GM12878 (cell line): ENCODE data around the gene ZNRF3. TPM values are rescaled to one million over a fixed set of nuclear protein-coding genes. Genes with fewer than 3 reads are reported as not detected.

Experiments used
- ATAC-seq: fragments of 200-7000 bp; cut with Tn5 transposase; 3 replicates; pipeline ENCODE4 v1.9.1; 2020; ENCODE audit warnings: mild to moderate bottlenecking, moderate library complexity
- BruUV-seq: library from RNA; stranded (reverse); fragments of 400-500 nt; replicated peaks from 2 replicates; lab custom pipeline; 2021; lab: Mats Ljungman, UMichigan
- CTCF ChIA-PET: fragments of 300-600 bp; sonication (Branson Sonifier 250); formaldehyde crosslinking; extraction: SDS; loops from one replicate; lab custom pipeline; 2021; ENCODE audit warnings: inconsistent platforms; lab: Yijun Ruan, JAX
- POLR2A ChIA-PET: fragments of 350-600 bp; formaldehyde crosslinking; extraction: SDS; loops from one replicate; lab custom pipeline; 2021; ENCODE audit warnings: inconsistent platforms; lab: Charles Lee
- RAD21 ChIA-PET: fragments of 300-600 bp; sonication (Branson Sonifier 250); formaldehyde crosslinking; loops from one replicate; lab custom pipeline; 2023; ENCODE audit warnings: antibody characterized with exemption; ENCODE audit not compliant: unreplicated experiment; lab: Charles Lee
- SMC1A ChIA-PET: fragments of 300-600 bp; sonication (Branson Sonifier 250); formaldehyde crosslinking; loops from one replicate; lab custom pipeline; 2023; ENCODE audit not compliant: unreplicated experiment, uncharacterized antibody; lab: Charles Lee
- DNase-seq: peaks from one replicate; pipeline ENCODE4 v3.0.0-alpha.2; 2011; ENCODE audit warnings: low read depth, low spot score
- FAIRE-seq: peaks from 3 replicates; lab custom pipeline; 2011; peaks lifted over from hg19 to GRCh38; lab: Jason Lieb, UNC
- H2AFZ ChIP-seq: 2 replicates; pipeline ENCODE4 v1.6.0; 2011; ENCODE audit warnings: low read depth, low read length, control low read depth; ENCODE audit not compliant: control insufficient read depth
- H3K27ac ChIP-seq: 2 replicates; pipeline ENCODE4 v1.5.1; 2011; ENCODE audit warnings: control low read depth; ENCODE audit not compliant: control insufficient read depth, insufficient read depth
- H3K27me3 ChIP-seq, 2 experiments: replicated peaks in 1 of 2; 2 replicates each; pipeline versions ENCODE4 v1.6.0 to v1.6.1; 2011; ENCODE audit warnings: low read length in 1 of 2; ENCODE audit not compliant: control insufficient read depth in 2 of 2, insufficient read depth in 2 of 2
- H3K36me3 ChIP-seq, 2 experiments: 2 replicates each; pipeline ENCODE4 v1.5.1; 2011; ENCODE audit warnings: low read length in 1 of 2; ENCODE audit not compliant: control insufficient read depth in 2 of 2, insufficient read depth in 2 of 2
- H3K4me1 ChIP-seq: 2 replicates; pipeline ENCODE4 v1.6.1; 2011; ENCODE audit warnings: mild to moderate bottlenecking, low read length, moderate library complexity, mixed read lengths; ENCODE audit not compliant: control insufficient read depth, insufficient read depth
- H3K4me2 ChIP-seq: 2 replicates; pipeline ENCODE4 v1.6.0; 2011; ENCODE audit warnings: control low read depth; ENCODE audit not compliant: control insufficient read depth, insufficient read depth
- H3K4me3 ChIP-seq: fragments of 200-600 bp; sonication (generic); 2 replicates; pipeline ENCODE4 v1.5.1; 2016
- H3K79me2 ChIP-seq: 2 replicates; pipeline ENCODE4 v1.6.0; 2011; ENCODE audit warnings: low read length; ENCODE audit not compliant: control insufficient read depth, insufficient read depth
- H3K9ac ChIP-seq: 2 replicates; pipeline ENCODE4 v1.8.0; 2011; ENCODE audit warnings: low read length, control low read depth, mixed read lengths; ENCODE audit not compliant: control insufficient read depth, insufficient read depth
- H3K9me3 ChIP-seq: replicated peaks from 3 replicates; pipeline ENCODE4 v1.5.1; 2011; ENCODE audit warnings: mild to moderate bottlenecking, low read length; ENCODE audit not compliant: control insufficient read depth, insufficient read depth
- H4K20me1 ChIP-seq: 2 replicates; pipeline ENCODE4 v1.6.0; 2011; ENCODE audit not compliant: control insufficient read depth, insufficient read depth
- MYC ChIP-seq: IDR thresholded peaks from 2 replicates; pipeline ENCODE4 v1.6.1; 2011; ENCODE audit warnings: mild to moderate bottlenecking, low read length, moderate library complexity, inconsistent platforms; ENCODE audit not compliant: insufficient read depth, insufficient replicate concordance, insufficient read length, severe bottlenecking
- NFXL1 ChIP-seq: fragments of 450-650 bp; IDR thresholded peaks from 2 replicates; pipeline ENCODE4 v1.6.1; 2017; ENCODE audit warnings: antibody characterized with exemption, mild to moderate bottlenecking, borderline replicate concordance
- SPI1 ChIP-seq: IDR thresholded peaks from 2 replicates; pipeline ENCODE4 v1.6.1; 2011; ENCODE audit warnings: low read depth, mild to moderate bottlenecking, low read length, moderate library complexity, borderline replicate concordance; ENCODE audit not compliant: insufficient read depth
- SREBF2 ChIP-seq: IDR thresholded peaks from 2 replicates; pipeline ENCODE4 v1.6.1; 2012; ENCODE audit warnings: mild to moderate bottlenecking, low read length
- SRF ChIP-seq, 2 experiments: IDR thresholded peaks; 2 replicates each; pipeline ENCODE4 v1.6.1; 2011; ENCODE audit warnings: low read depth in 2 of 2, low read length in 2 of 2, mild to moderate bottlenecking in 1 of 2, moderate library complexity in 1 of 2
- TARDBP ChIP-seq: IDR thresholded peaks from 2 replicates; pipeline ENCODE4 v1.6.1; 2016; ENCODE audit warnings: borderline replicate concordance
- YBX1 ChIP-seq: fragments of 450-650 bp; IDR thresholded peaks from 2 replicates; pipeline ENCODE4 v1.6.1; 2016; ENCODE audit warnings: antibody characterized with exemption
- ZNF217 ChIP-seq: fragments of 450-650 bp; IDR thresholded peaks from 2 replicates; pipeline ENCODE4 v1.6.1; 2017; ENCODE audit warnings: antibody characterized with exemption, mild to moderate bottlenecking
- WGBS: methylation state at CpG from one replicate; pipeline ENCODE4 v1.1.6; 2016; ENCODE audit warnings: low lambda C conversion rate; ENCODE audit not compliant: insufficient replicate concordance, insufficient coverage; ENCODE audit errors: missing lambda C conversion rate; 5-methylcytosine and 5-hydroxymethylcytosine counted together
- in situ Hi-C: fragments of 300-500 bp; cut with MboI; formaldehyde crosslinking; loops from 9 replicates; pipeline ENCODE4 v1.14.3; 2018; ENCODE audit warnings: mixed read lengths
- intact Hi-C: fragments of 100-400 bp; cut with micrococcal nuclease; formaldehyde crosslinking; loops from one replicate; pipeline ENCODE4 v1.14.2; 2022; ENCODE audit not compliant: unreplicated experiment
- polyA plus RNA-seq, 11 experiments: library from polyadenylated mRNA; depleted of rRNA in 4 of 11; unstranded in 6 of 11; stranded (reverse) in 5 of 11; fragments of >200 nt; fragmentation: Nextera tagmentation in 4 of 11; fragmentation: Illumina TruSeq in 1 of 11; extraction: Ambion mirVana in 4 of 11; extraction: Trizol in 1 of 11; gene quantifications; 1 replicate in 1 of 11; 2 replicates in 10 of 11; pipeline versions ENCODE4 v1.2.1 to v1.2.3, GENCODE V29; 2011 to 2016; ENCODE audit warnings: inconsistent platforms in 2 of 11, missing spikeins in 2 of 11, low read depth in 1 of 11
- total RNA-seq, 4 experiments: library from RNA; depleted of rRNA in 3 of 4; stranded (reverse); fragments of >200 nt in 3 of 4; fragmentation: Illumina TruSeq in 1 of 4; extraction: Trizol in 1 of 4; gene quantifications; 2 replicates each; pipeline versions ENCODE4 v1.2.1 to v1.2.3, GENCODE V29; 2013 to 2021
- TF ChIP-seq, protein P1 (sequence below): IDR thresholded peaks from 2 replicates; pipeline ENCODE4 v1.6.1; 2011; ENCODE audit warnings: low read depth, low read length, improper control_type of control experiment, borderline replicate concordance

ZNRF3 gene
- total and polyA plus RNA-seq, 10 of the 15 experiments (the other 5 are each of a cell fraction or from before 2014, with no cell fraction given) = 0.05 to 2.4 (median 0.46) TPM

DNA sequence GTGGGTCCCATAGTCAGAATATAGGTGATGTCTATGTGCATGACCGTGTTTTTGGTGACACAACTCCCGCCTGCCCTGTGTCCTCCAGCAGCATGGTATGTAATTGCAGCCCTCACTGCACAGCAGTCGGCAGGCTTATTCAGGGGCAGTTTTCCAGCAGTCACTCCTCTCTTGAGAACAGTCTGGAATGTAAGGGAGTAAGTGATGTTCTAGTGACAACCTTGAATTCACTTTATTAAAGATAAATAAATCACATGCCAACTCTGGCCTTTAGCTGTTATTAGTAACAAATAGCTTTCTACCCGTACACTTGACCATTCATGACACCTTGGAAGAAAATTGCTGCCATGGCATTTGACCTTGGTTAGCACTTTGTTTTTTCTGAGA lies 27.9 kb downstream of the ZNRF3 start:
- Histone ChIP-seq H2AFZ (no peak overlapping the region), H3K4me2 (no peak overlapping the region)
- POLR2A ChIA-PET = interaction anchor here (1.3 kb wide), 1 partner anchor 9 kb away, joined by 3 read pairs; no protein-coding TSS in a partner anchor
- TF ChIP-seq, protein P1, sequence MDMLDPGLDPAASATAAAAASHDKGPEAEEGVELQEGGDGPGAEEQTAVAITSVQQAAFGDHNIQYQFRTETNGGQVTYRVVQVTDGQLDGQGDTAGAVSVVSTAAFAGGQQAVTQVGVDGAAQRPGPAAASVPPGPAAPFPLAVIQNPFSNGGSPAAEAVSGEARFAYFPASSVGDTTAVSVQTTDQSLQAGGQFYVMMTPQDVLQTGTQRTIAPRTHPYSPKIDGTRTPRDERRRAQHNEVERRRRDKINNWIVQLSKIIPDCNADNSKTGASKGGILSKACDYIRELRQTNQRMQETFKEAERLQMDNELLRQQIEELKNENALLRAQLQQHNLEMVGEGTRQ = no peak
- TF ChIP-seq ZNF217 (no peak), SREBF2 (no peak), YBX1 (no peak), TARDBP (no peak), NFXL1 (no peak), MYC (no peak), SPI1 (no peak), SRF (IDR thresholded peaks at IDR 0.05; ENCODE audit: low read depth in 2 of 2, low read length in 2 of 2) (no peak)
- TF ChIP-seq, all 136 proteins: peak for 0
- FAIRE-seq = no peak
- no peak for ATAC-seq
- WGBS = 65% methylated on average over 4 of the region's 4 CpGs
- Histone ChIP-seq H3K27ac (no peak overlapping the region), H3K4me1 (peaks cover 23% of the 10 kb centered on the region), H3K79me2 (no peaks in the 10 kb centered on the region), H4K20me1 (no peaks in the 10 kb centered on the region), H3K4me3 (no peak overlapping the region), H3K9ac (no peak overlapping the region), H3K9me3 (no peaks in the 10 kb centered on the region; the same call in 2 of the 3 replicates), H3K36me3 (no peaks in the 10 kb centered on the region), H3K27me3 (no peaks in the 10 kb centered on the region; a peak in 1 of 4 replicates)
- in situ Hi-C loops = no loop called here
- intact Hi-C loops = no loop called here
- ChIA-PET RAD21 (interaction anchor here (9.2 kb wide), 1 partner anchor 8 kb away, joined by 84 read pairs; no protein-coding TSS in a partner anchor), CTCF (interaction anchor here (1.4 kb wide), 1 partner anchor 9 kb away, joined by 3 read pairs; no protein-coding TSS in a partner anchor), SMC1A (interaction anchor here (1.7 to 4.8 kb wide), 4 partner anchors 10 to 129 kb away, joined by 5 to 33 read pairs (median 6); no protein-coding TSS in a partner anchor)
- no peak for DNase-seq
- no TSS peak for BruUV-seq
